HTR-8/SVneo (cell line): ENCODE measurements around the gene CFAP73.
"Not testable (repeated sequence)": the region's sequence is repeated elsewhere in the genome, so short reads cannot be mapped to it uniquely, and the experiment has no call there.

Experiments
- DNase-seq: peaks from one replicate; pipeline ENCODE4 v3.0.0; 2011; ENCODE audit warnings: low spot score, mixed read lengths; ENCODE audit not compliant: insufficient read length
- FAIRE-seq: peaks from 2 replicates; lab custom pipeline; 2011; peaks lifted over from hg19 to GRCh38; lab: Jason Lieb, UNC

The CFAP73 gene

DNA sequence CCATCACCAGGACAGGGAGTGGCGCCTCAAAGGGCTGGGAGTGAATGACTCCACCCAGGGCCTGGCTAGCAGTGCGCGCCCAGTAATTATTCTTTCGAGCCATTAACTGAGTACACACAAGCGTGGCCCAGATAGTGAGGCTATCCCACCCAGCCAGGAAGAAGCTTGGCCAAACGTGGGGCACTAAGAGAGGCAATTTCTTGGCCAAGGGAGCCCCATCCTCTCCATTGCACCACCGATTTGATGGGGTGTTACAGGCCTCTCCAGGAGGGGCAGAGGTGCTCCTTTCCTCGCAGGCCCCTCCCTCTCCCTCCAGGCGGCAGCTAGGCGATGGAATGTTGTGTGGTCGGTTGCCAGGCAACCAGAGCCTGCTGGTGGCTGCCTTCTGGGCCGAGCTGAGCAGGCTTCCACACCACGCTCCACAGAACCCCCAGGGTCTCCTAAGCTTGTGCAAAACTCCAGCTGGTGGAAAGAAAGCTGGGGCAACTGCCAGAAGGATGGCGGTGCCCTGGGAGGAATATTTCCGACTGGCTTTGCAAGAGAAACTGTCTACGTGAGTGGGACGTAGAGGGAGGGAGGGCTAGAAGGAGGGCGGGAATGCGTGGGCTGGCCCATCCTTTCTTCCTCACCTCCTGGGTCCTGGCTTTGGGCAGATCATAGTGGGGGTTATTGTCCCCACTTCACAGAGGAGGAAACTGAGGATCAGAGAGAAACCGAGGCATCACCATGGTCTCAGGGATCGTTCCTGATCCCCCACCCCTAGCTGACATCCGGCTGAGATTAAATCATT is at the start of gene CFAP73:
Gene CFAP73, plus strand, starts transcription at position 364 of the 790 bp plus-strand sequence. Its CDS starts 134 bp downstream, at position 498.
- peak; percentile 71 for FAIRE-seq
- DNase-seq = peak; percentile 82

- no peak for DNase-seq
- FAIRE-seq = no peak
Observed at GRCh38 chr12:113099764-113100163, 49.8 kb upstream of the CFAP73 start.

GRCh38 chr12:113101751-113102150 is 47.8 kb upstream of the CFAP73 start:
- no peak for FAIRE-seq
- no peak for DNase-seq

- no peak for FAIRE-seq
- no peak for DNase-seq
Observed at GRCh38 chr12:113102811-113103210, 46.7 kb upstream of the CFAP73 start.

GRCh38 chr12:113103756-113104450 is 45.6 kb upstream of the CFAP73 start:
- DNase-seq (no peak), FAIRE-seq (no peak)

GRCh38 chr12:113104953-113105510 is 44.5 kb upstream of the CFAP73 start:
- DNase-seq = no peak
- FAIRE-seq = no peak

GRCh38 chr12:113105606-113106271 is 43.8 kb upstream of the CFAP73 start:
- DNase-seq (no peak), FAIRE-seq (no peak)

GRCh38 chr12:113106361-113106760 is 43.2 kb upstream of the CFAP73 start:
- DNase-seq (no peak), FAIRE-seq (no peak)

- no peak for FAIRE-seq
- DNase-seq = no peak
Observed at GRCh38 chr12:113108308-113108707, 41.2 kb upstream of the CFAP73 start.

DNA sequence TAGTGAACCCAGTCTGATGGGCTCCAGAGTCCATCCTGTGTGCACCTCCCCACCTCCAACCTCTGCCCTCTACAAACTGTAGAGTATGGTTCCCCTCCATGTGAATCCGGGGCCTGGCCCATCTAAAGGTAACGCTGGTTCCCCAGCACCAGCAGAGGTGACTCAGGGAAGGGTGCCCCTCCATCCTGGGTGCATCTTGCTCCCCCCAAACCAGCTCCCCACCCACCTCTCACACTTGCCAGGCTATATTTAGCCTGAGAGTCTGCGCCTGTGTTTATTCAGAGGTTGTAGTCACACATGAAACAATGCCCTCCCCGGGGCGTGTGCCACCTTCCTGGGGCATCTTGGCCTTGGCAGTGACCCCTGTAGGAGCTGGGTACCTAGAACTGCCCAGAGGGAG is 40.2 kb upstream of the CFAP73 start:
- FAIRE-seq (no peak), DNase-seq (no peak)

GRCh38 chr12:113109872-113110599 is 39.5 kb upstream of the CFAP73 start:
- DNase-seq = no peak
- FAIRE-seq = no peak

- FAIRE-seq = no peak
Observed at GRCh38 chr12:113111247-113111646, 38.3 kb upstream of the CFAP73 start.

GRCh38 chr12:113112043-113112899 is 37.3 kb upstream of the CFAP73 start:
- FAIRE-seq = no peak
- no peak for DNase-seq

More at GRCh38 chr12:113111247-113111646, 38.3 kb upstream of the CFAP73 start:
- no peak for DNase-seq

GRCh38 chr12:113113397-113113796 is 36.1 kb upstream of the CFAP73 start:
- DNase-seq (no peak), FAIRE-seq (no peak)

GRCh38 chr12:113114447-113115178 is 34.9 kb upstream of the CFAP73 start:
- DNase-seq (no peak), FAIRE-seq (no peak)

DNA sequence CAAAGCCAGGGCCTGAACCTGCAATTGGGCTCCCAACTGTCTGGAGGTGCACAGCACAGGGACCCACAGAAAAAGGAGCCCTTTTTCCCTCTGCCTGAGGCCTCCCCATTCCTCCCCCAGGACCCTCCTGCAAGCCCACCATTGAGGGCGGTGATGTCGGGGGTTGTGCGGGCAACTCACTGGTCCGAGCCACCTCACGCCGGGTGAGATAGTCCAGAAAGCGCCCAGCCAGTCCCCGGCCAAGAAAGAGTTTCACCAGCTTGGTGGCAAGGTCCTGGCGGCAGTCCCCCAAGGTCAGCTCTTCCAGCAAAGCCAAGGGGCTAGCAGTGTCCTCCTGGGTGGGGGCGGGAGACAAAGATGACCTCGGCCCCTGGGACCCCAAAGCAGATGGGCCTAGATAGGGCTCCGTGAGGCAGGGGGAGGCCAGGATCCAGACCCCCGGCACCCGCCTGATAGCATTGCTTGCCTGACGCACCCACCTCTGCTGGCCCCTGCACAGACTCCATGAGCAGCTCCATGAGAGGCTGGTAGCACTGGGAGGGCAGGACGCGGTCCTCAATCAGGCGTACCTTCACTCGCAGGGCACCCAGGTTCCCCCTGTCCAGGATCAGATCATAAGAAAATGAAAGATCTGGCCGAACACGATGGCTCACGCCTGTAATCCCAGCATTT is 33.9 kb upstream of the CFAP73 start:
- FAIRE-seq (no peak), DNase-seq (no peak)

DNA sequence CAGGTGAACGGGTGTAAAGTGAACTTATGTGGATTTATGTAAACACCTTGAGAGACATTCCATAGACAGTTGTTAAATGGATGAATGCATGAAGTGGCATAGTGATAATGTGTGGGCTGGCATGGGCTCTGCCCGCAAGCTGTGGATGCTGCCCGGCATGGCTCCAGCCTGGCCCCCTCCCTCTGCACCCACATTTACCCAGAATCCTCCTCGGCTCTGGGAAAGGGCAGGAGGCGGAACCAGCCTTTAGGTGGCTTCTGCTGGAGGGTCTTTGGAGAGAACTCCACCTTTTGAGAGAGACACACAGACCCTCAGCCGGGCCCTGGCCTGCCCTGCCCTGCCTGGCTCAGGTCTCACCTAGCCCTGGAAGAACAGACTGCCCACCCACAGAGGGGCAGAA is 32.6 kb upstream of the CFAP73 start:
- DNase-seq (no peak), FAIRE-seq (no peak)

DNA sequence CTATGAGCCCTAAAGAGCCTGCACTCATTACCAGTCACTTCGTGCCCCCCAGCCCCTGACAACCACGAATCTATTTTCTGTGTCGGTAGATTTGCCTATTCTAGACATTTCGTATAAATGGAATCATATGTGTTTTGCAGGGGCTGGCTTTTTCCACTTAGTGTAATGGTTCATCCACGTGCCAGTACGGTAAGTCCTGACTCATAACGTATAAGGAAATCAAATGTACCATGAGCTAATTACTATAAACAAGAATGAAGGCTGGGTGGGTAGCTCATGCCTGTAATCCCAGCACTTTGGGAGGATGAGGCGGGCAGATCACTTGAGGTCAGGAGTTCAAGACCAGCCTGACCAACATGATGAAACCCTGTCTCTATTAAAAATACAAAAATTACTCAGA is 31.8 kb upstream of the CFAP73 start:
- not testable (repeated sequence) for FAIRE-seq, DNase-seq
